Measurements from ENCODE around the gene LKAAEAR1. TPM values are rescaled to one million over a fixed set of nuclear protein-coding genes. Genes with fewer than 3 reads are reported as not detected.

Gene LKAAEAR1
- total RNA-seq, 1 donor from 2014 or later = not detected

DNA sequence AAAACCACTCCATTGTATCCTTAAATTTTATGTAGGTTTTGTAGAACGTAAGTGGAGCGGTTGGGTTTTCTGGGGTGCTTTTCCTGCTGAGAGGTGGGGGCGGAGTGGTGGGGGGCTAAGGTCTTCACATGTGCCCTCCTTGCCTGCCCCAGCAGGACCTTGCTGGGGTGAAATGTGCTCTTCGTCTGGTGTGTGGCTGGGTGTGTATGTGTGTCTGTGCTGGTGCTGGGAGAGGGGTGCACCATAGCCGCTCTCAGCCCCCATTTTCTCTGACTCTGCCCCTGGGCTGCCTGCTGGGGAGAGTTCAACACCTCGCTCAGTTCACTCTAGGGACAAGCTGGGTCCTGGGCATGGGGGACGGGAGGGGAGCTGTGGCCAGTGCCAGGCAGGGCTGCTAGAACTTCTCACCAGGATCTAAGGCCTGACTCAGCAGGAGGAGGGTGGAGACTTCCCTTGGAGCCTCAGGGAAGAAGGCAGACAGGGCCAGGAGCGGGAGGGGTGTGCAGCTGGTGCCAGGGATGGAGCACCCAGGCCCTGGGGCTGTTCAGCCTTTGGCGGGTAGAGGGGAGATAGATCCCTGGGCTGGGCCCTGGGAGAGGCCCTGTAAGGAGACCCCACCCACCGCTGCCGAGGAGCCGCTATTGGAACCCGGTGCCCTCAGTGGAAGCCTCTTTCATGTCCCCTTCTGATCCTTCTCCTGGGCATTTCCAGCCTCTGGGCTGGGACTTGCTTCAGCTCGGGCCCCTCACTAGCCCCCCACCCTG, 39.5 kb downstream of the LKAAEAR1 start:
- peaks cover 55% of the 10 kb centered on the region for H3K27me3 Mint-ChIP-seq
- no peak for DNase-seq (ENCODE audit: low spot score, unreplicated experiment)
- no peak for TF ChIP-seq CTCF (IDR thresholded peaks at IDR 0.05; ENCODE audit: unreplicated experiment)

GRCh38 chr20:64043768-64044167, 40.4 kb downstream of the LKAAEAR1 start:
- Mint-ChIP-seq H3K27me3 (peaks cover 52% of the 10 kb centered on the region), H3K36me3 (ENCODE audit: insufficient read depth) (no peaks in the 10 kb centered on the region), H3K9me3 (ENCODE audit: low read depth) (no peaks in the 10 kb centered on the region), H3K4me1 (ENCODE audit: low read depth) (peaks cover 2% of the 10 kb centered on the region), H3K27ac (no peak overlapping the region), H3K4me3 (ENCODE audit: low read depth) (no peak overlapping the region)
- DNase-seq (ENCODE audit: low spot score, unreplicated experiment) = no peak
- TF ChIP-seq CTCF (IDR thresholded peaks at IDR 0.05; ENCODE audit: unreplicated experiment) = no peak

More for the DNA sequence above, 39.5 kb downstream of the LKAAEAR1 start:
- H3K4me1 Mint-ChIP-seq (ENCODE audit: low read depth) = no peaks in the 10 kb centered on the region
- H3K27ac Mint-ChIP-seq = no peak overlapping the region
- H3K4me3 Mint-ChIP-seq (ENCODE audit: low read depth) = no peak overlapping the region
- no peaks in the 10 kb centered on the region for H3K9me3 Mint-ChIP-seq (ENCODE audit: low read depth)
- no peaks in the 10 kb centered on the region for H3K36me3 Mint-ChIP-seq (ENCODE audit: insufficient read depth)

DNA sequence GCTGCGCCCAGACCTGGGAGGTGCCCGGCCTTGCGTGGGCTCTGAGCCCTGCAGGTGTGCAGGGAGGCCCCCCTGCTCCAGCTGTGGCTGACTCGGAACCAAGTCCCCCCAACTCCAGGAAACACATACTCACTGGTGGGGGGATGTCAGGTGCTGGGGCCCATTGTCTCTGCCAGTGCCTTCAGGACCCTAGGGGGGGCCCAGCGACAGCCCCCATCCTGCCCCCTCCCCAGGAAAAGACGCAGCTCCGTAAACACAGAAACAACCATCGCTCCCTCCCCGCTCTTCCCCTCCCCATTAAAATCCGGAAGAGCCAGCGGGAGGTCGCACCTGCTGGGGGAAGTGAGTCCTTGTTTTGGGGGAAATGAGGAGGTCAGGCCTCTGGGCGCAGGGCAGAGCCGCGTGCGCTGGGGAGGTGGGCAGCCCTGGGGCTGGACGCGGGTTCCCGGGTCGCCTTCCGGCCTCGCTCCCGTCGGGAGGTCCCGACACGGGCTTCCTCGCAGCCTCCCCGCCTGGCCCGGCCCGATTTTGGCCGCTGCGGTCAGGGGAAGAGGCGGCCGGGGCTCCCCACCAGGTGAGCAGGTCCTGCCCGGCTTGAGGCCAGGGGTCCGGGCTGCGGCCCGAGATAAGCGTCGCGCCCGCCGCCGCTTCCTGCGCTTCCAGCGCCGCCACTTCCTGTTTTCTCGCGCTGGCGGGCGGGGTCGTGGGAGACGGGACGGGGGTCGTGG, 42.0 kb downstream of the LKAAEAR1 start:
- Mint-ChIP-seq H3K9me3 (ENCODE audit: low read depth) (no peaks in the 10 kb centered on the region), H3K27ac (no peak overlapping the region), H3K4me1 (ENCODE audit: low read depth) (peaks cover 4% of the 10 kb centered on the region), H3K36me3 (ENCODE audit: insufficient read depth) (no peaks in the 10 kb centered on the region), H3K27me3 (peaks cover 48% of the 10 kb centered on the region), H3K4me3 (ENCODE audit: low read depth) (peak overlapping the region; percentile 42)
- no peak for DNase-seq (ENCODE audit: low spot score, unreplicated experiment)
- TF ChIP-seq CTCF (IDR thresholded peaks at IDR 0.05; ENCODE audit: unreplicated experiment) = no peak

DNA sequence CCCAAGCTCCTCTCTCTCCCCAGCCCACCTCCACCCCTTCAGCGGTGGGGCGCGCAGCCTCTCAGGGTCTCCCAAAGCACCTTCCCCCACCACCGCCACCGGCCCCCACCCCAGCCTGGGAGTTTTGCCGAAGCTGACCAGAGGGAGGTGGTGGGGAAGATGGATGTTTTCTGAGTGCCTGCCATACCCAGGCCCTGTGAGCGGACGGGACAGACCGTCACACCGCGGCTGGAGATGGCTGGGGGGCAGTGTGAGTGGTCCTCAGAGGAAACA, 42.5 kb downstream of the LKAAEAR1 start:
- peaks cover 43% of the 10 kb centered on the region for H3K27me3 Mint-ChIP-seq
- no peak overlapping the region for H3K27ac Mint-ChIP-seq
- no peak overlapping the region for H3K4me3 Mint-ChIP-seq (ENCODE audit: low read depth)
- TF ChIP-seq CTCF (IDR thresholded peaks at IDR 0.05; ENCODE audit: unreplicated experiment) = no peak
- DNase-seq (ENCODE audit: low spot score, unreplicated experiment) = no peak
- H3K9me3 Mint-ChIP-seq (ENCODE audit: low read depth) = no peaks in the 10 kb centered on the region
- peaks cover 4% of the 10 kb centered on the region for H3K4me1 Mint-ChIP-seq (ENCODE audit: low read depth)
- no peaks in the 10 kb centered on the region for H3K36me3 Mint-ChIP-seq (ENCODE audit: insufficient read depth)

GRCh38 chr20:64041040-64041780, 43.0 kb downstream of the LKAAEAR1 start:
- Mint-ChIP-seq H3K4me1 (ENCODE audit: low read depth) (peaks cover 9% of the 10 kb centered on the region), H3K36me3 (ENCODE audit: insufficient read depth) (no peaks in the 10 kb centered on the region), H3K4me3 (ENCODE audit: low read depth) (no peak overlapping the region), H3K27me3 (peaks cover 38% of the 10 kb centered on the region), H3K9me3 (ENCODE audit: low read depth) (no peaks in the 10 kb centered on the region), H3K27ac (no peak overlapping the region)
- no peak for TF ChIP-seq CTCF (IDR thresholded peaks at IDR 0.05; ENCODE audit: unreplicated experiment)
- no peak for DNase-seq (ENCODE audit: low spot score, unreplicated experiment)
